Esophagus squamous epithelium (tissue), 4 donors: ENCODE results near the gene TUBD1.

Experiments
- POLR2A ChIP-seq, 4 donors: fragments of 450-650 bp; IDR thresholded peaks; one replicate each; pipeline ENCODE4 v1.6.1; 2017; ENCODE audit warnings: antibody characterized with exemption in 4 of 4, mild to moderate bottlenecking in 4 of 4, moderate library complexity in 3 of 4
- TF ChIP-seq, protein P1 (sequence below), 6 experiments: fragments of 450-650 bp in 4 of 6; fragments of 200-600 bp in 2 of 6; sonication (generic) in 2 of 6; IDR thresholded peaks; one replicate each; pipeline ENCODE4 v1.5.1; 2016 to 2019; ENCODE audit warnings: antibody characterized with exemption in 6 of 6, mild to moderate bottlenecking in 4 of 6, moderate library complexity in 4 of 6

DNA sequence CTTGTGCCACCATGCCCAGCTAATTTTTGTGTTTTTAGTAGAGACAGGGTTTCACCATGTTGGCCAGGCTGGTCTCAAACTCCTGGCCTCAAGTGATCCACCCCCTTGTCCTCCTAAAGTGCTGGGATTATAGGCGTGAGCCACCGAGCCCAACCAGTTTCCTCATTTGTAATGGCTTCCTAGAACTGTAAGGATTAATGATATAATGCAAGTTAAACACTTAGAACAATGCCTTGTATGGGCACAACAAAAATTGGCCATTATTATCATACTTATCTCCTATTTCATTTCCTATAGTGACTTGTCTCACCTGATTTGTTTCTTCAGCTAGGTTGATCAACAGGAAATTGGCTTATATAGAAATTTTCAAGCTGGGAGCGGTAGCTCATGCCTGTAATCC, 14.1 kb downstream of the TUBD1 start:
- TF ChIP-seq, protein P1, sequence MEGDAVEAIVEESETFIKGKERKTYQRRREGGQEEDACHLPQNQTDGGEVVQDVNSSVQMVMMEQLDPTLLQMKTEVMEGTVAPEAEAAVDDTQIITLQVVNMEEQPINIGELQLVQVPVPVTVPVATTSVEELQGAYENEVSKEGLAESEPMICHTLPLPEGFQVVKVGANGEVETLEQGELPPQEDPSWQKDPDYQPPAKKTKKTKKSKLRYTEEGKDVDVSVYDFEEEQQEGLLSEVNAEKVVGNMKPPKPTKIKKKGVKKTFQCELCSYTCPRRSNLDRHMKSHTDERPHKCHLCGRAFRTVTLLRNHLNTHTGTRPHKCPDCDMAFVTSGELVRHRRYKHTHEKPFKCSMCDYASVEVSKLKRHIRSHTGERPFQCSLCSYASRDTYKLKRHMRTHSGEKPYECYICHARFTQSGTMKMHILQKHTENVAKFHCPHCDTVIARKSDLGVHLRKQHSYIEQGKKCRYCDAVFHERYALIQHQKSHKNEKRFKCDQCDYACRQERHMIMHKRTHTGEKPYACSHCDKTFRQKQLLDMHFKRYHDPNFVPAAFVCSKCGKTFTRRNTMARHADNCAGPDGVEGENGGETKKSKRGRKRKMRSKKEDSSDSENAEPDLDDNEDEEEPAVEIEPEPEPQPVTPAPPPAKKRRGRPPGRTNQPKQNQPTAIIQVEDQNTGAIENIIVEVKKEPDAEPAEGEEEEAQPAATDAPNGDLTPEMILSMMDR (IDR thresholded peaks at IDR 0.05) = no peak
- TF ChIP-seq POLR2A (IDR thresholded peaks at IDR 0.05) = no peak
